CD4-positive, alpha-beta T cell treated with Interleukin-6 for 4 hours (primary cell): ENCODE results near the gene GPR137B.

Experiments
- DNase-seq: peaks from one replicate; pipeline ENCODE4 v3.0.0-alpha.2; 2020; ENCODE audit warnings: mixed read lengths

GPR137B gene

GRCh38 chr1:236207569-236207968 is 65.2 kb downstream of the GPR137B start:
- no peak for DNase-seq

DNA sequence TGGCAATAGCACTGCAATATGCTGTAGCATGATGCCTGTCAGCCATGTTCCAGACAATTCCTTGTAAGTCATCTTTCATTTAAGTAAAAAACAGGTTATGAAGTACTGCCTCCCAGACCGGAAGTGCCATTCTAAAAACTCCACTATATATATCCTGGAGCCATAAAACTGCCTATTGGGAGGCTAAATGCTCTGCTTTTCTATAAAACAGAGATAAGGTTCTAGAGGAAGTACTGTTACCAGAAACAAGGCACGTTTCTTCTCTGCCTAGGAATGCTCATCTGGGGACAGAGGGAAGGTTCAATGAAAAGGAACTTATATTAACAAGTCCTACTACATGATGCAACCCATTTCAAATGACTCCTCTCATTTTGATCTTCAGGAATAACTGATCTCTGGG is 66.8 kb downstream of the GPR137B start:
- DNase-seq = no peak

- DNase-seq = no peak
Observed at GRCh38 chr1:236209713-236210112, 67.4 kb downstream of the GPR137B start.

- DNase-seq = no peak
Observed at GRCh38 chr1:236211815-236212214, 69.5 kb downstream of the GPR137B start.

DNA sequence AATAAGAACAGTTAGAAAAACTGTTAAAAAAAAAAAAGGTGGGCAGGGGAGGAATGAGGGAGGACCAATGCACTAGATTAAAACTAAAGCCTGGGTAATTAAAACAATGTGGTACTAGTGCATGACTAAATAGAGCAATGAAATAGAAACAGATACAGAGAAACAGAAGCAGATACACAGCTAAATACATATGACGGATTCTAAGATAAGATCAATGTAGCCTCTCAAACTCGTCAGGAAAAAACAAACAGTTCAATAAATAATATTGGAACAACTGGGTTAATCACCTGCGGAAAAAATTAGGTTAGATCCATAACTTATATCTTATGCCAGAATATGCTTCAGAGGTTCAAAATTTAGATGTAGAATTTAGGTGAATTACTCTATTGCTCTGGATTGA is 71.2 kb downstream of the GPR137B start:
- DNase-seq = no peak

DNA sequence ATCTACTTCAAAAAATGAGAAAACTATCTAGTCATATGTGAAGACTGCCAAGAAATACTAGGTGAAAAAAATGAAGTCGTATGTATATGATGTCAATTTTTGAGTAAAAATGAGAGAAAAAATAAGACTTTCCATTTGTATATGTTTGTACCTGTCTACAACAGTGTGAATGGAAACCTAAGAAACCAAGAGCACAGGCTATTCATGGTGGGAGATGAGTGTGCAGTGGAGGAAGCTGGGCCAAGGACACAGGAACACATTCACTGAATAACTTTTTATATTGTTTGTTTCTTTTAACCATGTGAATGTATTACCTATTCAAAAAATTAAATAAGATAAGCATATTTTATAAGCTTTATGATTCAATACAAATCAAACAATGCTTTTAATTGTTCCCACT is 72.4 kb downstream of the GPR137B start:
- DNase-seq = no peak

DNA sequence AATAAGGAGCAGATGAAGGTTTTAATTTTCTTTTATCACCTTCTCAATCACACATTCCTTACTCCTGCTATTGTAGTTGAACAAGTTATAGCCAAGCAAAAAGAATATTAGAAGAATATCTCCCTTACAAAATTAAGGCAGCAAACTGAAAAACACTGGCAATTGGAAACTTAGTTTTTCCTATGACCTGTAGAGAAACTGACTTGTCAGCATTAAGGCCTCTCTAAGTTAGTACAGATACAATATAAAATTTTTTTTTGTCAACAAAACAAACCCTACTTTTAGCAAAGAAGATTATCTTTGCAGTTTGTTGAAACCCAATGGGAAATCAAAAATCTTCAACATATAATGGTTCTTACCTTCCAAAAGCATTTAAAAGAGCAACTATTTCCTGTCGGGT is 78.1 kb downstream of the GPR137B start:
- DNase-seq = no peak

- DNase-seq = no peak
Observed at GRCh38 chr1:236222632-236223031, 80.3 kb downstream of the GPR137B start.

DNA sequence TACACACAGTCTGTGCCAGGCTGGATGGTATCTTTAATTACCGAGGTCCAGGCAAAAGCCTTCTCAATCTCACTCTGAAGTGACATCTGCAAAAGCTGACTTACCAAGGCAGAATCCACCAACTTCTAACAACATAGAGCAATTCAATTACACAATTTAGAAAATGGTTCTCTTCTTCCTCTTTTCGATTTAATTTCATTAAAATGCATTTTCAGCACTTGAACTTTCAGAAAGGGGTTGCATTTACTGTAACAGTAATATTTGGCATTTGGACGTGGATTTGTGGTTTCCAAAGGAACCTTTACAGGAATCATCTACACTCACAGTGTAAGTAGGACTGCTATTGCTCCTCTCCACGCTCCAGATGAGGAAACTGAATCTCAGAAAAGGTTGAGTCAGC is 86.1 kb downstream of the GPR137B start:
- no peak for DNase-seq

DNA sequence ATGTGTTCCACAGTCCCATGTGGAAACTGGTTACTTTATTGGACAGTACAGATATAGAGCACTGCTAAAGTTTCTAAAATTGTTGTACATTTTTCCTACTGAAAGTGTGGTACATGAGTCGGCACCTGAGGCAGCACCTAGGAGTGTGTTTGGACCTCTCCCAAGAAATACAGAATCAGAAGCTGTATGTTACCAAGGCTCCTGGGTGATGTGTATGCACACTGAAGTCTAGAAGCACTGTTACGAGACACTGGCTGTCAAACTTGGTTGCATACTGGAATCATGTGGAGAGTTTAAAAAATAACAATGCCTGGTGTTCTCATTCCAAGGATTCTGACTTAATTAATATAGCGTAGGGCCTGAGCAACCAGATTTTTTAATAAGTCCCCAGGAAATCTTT is 92.8 kb downstream of the GPR137B start:
- DNase-seq = no peak

DNA sequence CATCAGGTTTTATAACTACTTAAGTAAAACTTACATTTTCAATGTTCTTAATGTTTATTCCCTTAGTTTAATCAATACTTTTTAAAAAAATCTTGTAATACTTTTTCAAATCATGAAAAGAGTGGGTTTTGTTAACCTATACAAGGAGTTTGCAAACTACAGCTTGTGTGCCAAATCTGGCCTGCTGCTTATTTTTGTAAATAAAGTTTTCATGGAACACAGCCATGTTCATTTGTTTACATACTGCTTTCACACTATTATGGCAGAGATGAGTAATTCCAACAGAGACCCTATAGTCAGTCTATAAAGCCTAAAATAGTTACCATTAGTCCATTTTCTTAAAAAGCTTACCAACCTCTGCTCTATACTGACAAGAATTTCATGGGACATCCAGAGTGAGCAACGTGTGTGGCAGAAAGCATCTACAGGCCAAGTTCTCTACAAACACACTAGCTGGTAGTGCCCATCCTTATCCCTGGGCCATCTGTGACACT is 96.8 kb downstream of the GPR137B start:
- DNase-seq = no peak

DNA sequence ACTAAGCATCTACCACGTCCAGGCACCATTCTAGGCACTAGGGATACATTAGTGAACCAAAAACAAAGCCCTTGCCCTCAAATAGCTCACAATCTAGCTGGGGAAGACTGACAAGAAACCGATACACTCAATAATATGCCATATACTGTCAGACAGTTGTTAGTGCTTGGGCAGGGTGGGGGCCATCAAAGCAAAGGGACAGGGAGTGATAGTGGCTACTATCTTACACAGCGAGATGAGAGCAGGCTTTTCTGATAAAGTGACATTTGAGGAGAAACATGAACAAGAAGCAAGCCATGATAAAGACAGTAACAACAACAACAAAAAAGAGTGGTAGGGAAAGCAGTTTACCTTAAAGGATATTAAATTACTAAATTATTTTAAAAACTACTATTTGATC is 98.3 kb downstream of the GPR137B start:
- no peak for DNase-seq

DNA sequence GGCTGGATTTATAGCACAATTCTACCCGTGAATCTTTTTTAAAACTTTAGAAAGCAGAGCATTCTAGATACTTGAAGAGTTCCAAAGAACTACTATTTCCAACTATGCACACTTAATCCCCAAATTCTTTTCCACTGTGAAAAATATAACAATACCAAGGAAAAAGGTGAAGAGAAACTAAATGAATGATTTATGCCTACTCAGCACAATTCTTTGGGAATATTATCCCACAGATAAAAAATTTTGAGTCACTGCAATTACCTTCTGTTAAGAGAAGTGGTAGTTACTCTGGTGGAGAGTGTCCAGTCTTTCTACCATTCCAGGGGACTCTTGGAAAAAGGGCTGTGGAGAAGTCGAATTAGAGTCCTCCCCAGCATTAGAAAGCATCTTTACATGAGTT is 100.2 kb downstream of the GPR137B start:
- DNase-seq = no peak

DNA sequence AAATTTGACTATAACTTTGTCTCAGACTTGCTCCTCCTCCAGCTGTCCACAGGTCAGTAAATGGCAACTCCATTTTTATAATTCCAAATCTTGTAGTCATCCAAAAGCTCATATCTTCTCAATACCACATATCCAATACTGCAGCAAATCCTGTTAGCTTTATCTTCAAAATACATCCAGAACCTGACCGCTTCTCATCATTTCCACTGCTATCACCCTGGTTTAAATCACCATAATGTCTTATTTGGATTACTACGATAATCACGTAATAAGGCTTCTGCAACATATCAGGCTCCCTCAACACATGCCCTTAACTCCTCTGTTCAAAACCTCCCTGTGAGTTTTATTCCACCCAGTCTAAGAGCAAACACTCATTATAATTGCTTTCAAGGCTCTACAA is 104.9 kb downstream of the GPR137B start:
- no peak for DNase-seq

GRCh38 chr1:236251587-236251986 is 109.2 kb downstream of the GPR137B start:
- no peak for DNase-seq

DNA sequence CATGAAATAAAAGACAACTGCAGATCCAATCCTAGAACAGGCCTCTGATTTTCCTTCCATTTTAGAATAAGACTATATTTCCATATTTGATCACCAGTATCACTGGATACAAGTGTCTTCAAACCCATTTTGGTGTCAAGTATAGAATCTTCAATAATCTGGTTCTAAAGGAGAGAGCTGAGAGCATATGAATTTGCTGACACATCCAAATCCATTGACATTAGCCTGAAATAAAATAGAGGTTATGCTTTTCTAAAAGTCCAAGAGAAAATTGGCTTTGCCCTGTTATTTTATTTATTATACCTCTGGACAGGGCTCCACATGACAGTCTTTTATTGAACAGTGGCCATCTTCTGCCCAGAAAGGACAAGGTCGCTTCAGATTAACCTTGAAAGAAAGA is 110.8 kb downstream of the GPR137B start:
- no peak for DNase-seq

DNA sequence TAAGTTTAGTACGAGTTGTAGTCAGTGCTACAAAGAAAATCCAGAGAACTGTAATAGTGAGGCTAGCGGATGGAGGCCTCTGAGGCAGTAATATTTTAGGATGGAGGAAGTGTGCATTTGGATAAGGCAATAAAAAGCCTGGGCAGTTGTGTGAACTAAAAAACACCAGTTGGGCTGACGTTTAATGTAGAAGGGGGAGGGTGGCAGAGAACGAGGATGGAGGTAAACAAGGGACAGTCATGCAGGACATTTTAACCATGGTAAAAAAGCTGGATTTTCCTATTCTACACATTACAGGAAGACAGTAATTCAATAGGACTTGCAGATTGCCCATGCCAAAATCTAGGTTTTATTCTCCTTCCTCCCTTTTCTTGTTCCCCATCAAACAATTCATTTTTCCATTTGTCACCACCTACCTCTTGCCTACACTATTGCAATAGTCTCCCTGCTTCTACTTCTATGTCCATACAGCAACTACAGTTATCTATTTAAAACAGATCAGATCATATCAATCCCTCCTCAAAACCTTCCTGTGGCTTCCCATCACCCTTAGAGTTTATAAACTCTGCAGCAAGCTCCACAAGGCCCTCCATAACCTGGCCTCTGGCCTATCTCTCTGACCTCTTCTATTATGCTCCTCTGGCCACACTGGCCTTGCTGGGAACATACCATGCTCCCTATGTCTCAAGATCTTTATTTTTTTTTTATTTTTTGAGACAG is 111.7 kb downstream of the GPR137B start:
- no peak for DNase-seq

DNA sequence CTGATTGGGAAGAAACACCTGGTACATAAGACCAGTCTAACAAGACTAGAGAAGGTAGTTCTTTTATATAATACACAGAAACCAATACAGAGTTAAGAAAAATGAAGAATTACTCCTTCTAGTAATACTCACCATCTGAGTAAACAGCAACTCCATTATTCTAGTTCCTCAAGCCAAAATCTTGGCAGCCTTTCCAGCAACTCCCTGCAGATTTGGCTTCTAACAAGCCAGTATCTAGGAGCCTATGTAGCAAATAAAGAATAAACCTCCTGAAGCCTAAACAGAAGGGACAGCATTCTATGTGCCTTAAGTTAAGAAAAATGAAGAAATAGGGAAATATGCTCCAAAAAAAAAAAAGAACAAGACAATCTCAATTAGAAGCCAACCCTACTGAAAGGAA is 114.9 kb downstream of the GPR137B start:
- no peak for DNase-seq

DNA sequence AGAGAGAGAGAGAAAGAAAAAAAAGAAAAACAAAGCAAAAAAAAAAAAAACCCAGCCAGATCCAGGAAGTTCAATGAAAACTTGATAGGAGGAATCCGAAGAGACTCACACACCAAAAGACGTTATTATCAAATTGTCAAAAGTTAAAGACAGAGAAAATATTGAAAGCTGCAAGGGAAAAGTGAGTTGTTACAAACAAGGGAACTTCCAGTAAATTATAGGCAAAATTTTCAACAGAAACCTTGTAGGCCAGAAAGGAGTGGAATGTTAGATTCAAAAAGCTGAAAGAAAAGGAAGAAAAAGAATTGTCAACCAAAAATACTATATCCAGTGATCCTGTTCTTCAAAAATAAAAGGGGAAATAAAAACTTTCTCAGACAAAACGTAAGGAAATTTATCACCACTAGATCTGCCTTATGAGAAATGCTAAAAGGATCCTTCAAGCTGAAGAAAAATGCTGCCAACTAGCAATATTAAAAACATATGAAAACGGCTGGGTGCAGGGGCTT is 115.8 kb downstream of the GPR137B start:
- DNase-seq = no peak
